Adipose tissue (tissue), 3 donors: ENCODE data around the gene PHF21A. TPM values are rescaled to one million over a fixed set of nuclear protein-coding genes. Genes with fewer than 3 reads are reported as not detected.

Experiments
- H3K27ac ChIP-seq: one replicate; pipeline ENCODE4 v1.5.1; 2013; ENCODE audit warnings: low read depth, low read length
- WGBS, 3 donors: extraction: QIAGEN DNeasy Blood & Tissue Kit; methylation state at CpG; one replicate each; pipeline ENCODE4 v1.1.7; 2013; 5-methylcytosine and 5-hydroxymethylcytosine counted together
- polyA plus RNA-seq, 3 donors: library from polyadenylated mRNA; stranded (reverse); fragments of 200-250 nt; gene quantifications; one replicate each; pipeline ENCODE4 v1.2.3, GENCODE V29; 2013
- donor health status: healthy with polysubstance abuse.
- donor health status: Bipolar disorder and iron deficiency.
- donor health status: healthy.

The PHF21A gene
- polyA plus RNA-seq: 10 to 100 TPM in 2 of 3 donors, 1 to 10 TPM in 1; 6.5 to 29.5 (median 14.0) TPM

DNA sequence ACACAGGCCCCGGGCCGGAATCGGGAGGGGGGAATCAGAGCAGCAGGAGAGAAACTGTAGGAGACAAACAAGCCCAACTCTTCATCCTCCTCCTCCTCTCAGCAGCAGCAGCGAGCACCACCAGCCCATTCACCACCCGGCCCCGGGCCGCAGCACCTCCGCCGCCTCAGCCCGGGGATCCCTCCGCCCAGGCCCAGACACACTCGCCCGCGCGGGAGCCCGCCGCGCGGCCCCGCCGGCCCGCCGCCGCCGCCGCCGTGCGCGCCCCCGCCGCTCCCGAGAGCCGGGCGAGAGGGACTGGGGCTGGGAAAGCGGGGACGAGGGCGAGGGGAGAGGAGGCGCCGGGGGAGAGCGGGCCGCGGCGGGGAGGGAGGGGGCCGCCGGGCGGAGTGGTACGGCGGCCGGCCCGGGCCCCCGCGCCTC, at the start of gene PHF21A:
Gene PHF21A, minus strand, starts transcription at position 154 of the 423 bp plus-strand sequence. CDS start 37,235 bp downstream, outside the sequence.
- 0 to 1% (median 1%) methylated on average over 14 to 52 of the region's 52 CpGs for WGBS, 3 donors
- H3K27ac ChIP-seq: peak within 1 kb of the TSS; percentile 80

DNA sequence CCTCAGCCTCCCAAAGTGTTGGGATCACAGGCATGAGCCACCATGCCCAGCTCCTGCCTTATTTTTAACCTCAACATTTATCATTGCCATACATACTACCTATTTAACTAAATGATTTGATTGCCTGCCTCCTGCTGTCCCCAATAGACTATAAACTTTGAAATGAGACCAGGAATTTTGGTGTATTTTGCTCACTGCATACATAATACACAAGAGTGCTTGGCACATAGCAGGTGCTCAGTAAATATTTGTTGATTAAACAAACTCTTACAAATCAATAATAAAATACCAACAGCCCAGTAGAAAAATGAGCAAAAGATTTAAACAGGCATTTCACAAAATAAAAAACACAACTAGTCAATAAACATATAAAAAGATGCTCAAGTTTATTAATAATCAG, 49.5 kb upstream of the PHF21A start:
- no peak overlapping the region for H3K27ac ChIP-seq

DNA sequence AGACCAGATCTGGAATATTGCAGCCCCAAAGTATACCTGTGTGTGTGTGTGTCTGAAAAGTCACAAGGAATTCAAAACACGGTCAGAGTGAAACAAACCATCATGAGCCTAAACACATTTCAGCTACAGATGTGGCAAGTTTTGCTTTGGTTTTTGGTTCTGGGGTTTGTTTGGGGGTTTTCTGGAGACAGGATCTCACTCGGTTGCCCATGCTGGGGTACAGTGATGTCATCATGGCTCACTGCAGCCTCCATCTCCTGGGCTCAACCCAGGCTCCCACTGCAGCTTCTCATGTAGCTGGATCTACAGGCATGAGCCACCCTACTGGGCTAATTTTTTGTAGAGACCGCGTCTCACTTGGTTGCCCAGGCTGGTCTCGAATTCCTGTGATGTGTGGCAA, 41.4 kb upstream of the PHF21A start:
- WGBS, 3 donors: 80 to 88% (median 85%) methylated on average over 5 of the region's 5 CpGs
- H3K27ac ChIP-seq: no peak overlapping the region

DNA sequence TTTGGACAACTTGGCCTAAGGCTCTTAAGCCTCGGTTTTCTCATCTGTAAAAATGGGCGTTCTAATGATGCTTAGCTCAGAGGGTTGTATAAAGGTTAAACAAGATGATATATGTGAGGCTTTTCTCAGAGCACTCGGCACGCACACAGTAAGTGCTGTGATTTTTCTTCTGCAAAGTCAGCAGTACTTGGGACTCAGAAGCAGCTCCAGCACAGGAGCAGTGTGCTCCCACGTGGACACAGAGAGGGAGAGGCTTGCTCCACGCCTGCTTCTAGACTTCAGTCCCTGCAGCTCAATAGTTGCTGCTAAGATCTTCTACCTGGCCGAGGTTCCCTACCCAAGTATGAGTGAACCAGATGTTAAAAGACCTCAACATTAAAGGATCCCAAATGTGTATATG, 39.9 kb upstream of the PHF21A start:
- H3K27ac ChIP-seq: no peak overlapping the region
- WGBS, 3 donors: 76 to 87% (median 82%) methylated on average over 7 of the region's 7 CpGs

DNA sequence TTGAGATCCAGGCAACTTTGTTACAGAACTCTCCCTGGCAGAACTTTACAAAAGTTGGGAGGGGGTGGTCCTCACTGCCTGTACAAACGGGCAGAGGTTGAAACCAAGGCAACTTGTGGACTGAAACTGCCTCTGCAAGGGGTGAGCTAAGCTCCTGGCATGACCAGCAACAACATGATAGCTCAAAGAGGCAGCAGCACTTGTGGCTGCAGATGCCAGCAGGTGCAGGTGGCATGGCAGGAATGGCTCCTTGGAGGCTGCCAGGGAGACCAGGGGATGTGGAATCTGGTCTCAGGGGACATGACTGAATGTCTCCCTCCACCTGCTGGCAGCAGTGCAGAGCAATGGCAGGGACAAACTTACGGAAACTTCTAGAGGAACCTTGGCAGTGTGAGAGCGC, 38.8 kb upstream of the PHF21A start:
- 42 to 57% (median 47%) methylated on average over 3 of the region's 3 CpGs for WGBS, 3 donors
- H3K27ac ChIP-seq: no peak overlapping the region

DNA sequence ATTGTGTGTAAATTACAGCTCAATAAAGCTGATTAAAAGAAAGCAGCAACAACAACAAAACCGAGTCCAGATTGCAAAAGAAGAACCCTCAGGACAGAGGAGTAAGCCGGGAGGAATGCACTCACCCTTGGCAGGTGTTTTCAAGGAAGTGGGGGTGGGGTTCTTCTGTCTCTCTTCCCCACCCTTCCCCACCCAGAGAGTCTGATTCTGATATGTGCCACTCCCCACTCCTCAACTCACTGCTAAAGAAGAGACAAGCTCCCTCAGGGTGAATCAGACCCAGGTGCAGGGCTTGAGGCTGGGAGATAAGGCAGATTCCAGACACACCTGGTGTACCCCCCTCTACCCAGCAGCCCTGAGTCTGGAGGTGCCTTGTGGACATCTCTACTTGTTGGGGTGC, 38.4 kb upstream of the PHF21A start:
- 27 to 37% (median 36%) methylated on average over 2 of the region's 2 CpGs for WGBS, 3 donors

DNA sequence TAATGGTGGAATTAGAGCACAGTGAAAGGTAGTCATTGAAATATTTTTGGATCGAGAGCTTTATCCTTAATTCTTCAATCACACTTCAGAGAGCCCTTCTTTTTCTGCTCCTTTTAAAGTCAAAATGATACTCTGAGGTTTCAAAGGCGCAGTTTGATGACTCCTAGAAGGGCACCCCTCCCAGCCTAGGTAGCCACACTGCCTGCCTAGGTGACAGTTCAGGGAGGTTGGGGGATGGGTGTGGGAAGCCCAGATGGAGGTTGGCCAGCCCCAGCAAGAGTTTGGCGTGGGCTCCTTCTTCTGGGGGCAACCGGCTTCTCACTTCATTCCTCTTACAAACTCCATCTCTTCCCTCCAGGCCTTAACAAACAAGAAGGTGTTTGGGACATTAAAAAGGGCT, 28.6 kb upstream of the PHF21A start:
- 73 to 76% (median 74%) methylated on average over 4 of the region's 4 CpGs for WGBS, 3 donors
- no peak overlapping the region for H3K27ac ChIP-seq

More for the DNA sequence above, 38.4 kb upstream of the PHF21A start:
- no peak overlapping the region for H3K27ac ChIP-seq

DNA sequence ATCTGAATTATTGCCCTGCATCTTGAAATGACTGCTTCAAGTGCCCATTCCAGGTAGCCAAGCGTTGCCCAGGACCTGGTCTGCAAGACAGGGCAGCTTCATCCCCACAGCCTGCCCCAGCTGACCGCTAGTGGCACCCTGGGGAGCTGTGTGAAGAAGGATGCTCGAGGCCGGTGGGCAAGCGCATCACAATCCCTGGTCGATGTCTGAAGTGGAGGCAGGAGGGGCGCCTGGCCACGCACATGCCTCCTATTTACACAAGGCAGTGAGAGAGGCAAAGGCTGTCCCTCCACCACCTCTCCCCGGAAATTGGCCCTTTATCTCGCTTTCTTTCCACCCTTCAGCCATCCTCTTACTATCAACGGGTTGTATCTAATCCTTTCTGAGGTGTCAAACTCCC, 28.1 kb upstream of the PHF21A start:
- WGBS, 3 donors: 16 to 41% (median 39%) methylated on average over 11 of the region's 11 CpGs
- no peak overlapping the region for H3K27ac ChIP-seq

DNA sequence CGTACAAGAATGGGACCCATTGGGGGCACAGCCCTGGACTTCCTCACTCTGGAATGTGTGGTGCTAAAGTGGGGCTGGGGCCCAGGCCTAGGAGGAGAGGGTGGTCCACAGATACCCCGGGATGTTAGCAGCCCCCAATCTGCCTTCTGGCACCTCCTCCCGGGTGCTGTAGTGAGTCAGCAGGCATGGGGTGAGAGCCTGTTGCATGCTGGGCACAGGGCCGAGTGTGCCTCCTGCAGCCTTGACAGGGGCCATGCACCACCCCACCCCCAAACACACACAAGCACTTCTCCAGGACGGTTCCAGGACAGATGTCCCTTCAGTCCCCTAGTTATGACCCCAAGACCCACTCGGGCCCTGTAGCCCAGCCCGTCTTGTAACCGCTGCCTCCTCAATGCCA, 23.5 kb upstream of the PHF21A start:
- 74 to 84% (median 77%) methylated on average over 8 of the region's 8 CpGs for WGBS, 3 donors
- H3K27ac ChIP-seq: no peak overlapping the region

DNA sequence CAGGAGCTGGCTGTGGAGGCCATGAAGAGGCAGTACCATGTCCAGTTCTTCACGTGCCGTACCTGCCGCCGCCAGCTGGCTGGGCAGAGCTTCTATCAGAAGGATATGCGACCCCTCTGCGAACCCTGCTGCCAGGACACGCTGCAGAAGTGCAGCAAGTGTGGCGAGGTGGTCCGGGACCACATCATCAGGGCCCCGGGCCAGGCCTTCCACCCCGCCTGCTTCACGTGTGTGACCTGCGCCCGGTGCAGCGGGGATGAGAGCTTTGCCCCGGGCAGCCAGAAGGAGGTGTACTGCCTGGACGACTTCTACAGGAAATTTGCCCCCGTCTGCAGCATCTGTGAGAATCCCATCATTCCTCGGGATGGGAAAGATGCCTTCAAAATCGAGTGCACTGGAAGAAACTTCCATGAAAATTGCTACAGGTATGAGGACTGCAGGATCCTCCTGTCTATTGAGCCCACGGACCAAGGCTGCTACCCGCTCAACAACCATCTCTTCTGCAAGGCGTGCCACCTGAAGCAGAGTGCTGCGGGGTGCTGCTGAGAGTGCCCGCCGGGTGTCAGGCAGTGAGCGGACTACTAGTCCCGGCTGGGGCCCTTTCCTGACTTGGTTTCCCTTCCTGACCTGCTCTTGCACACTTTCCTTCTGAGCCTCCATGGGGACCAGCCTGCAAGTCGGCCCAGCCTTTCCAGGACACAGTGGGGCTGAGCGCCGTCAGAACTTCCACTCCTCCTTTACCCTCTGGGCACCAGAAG, 22.0 kb upstream of the PHF21A start:
- H3K27ac ChIP-seq: no peak overlapping the region
- 83 to 87% (median 85%) methylated on average over 31 of the region's 31 CpGs for WGBS, 3 donors

DNA sequence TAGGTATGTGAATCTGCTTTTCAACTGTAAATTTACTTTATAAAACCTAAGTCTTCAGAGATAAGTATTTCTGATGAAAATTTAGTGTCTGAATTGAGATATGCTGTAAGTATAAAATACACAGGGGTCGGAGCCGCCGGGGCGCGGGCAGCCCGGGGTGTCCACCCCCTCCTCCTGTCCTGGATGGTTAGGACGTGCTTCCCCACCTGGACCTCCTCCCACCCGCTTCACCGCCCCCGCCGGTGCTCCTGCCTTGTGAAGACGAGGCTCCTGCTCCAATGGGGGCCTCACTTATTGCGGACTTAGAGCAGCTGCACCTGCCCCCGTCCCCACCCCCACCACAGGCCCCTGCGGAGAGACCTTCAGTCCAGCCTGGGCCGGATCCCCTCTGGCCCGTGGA, 21.3 kb upstream of the PHF21A start:
- 58 to 79% (median 75%) methylated on average over 17 of the region's 17 CpGs for WGBS, 3 donors

DNA sequence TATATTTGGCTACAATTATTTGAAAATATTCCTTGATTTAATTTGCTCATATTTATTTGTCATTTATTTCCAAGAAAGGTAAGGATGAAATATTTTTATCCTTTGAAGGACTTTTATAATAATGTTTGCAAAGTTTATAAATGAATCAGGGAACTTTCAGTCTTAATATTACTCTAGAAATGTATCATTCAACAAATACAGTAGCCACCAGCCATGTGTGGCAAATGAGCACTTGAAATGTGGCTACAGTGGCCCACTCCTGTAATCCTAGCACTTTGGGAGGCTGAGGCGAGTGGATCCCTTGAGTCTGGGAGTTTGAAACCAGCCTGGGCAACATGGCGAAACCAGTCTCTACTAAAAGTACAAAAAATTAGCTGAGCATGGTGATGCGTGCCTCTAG, 20.3 kb upstream of the PHF21A start:
- no peak overlapping the region for H3K27ac ChIP-seq
- 90 to 98% (median 92%) methylated on average over 3 of the region's 3 CpGs for WGBS, 3 donors

More for the DNA sequence above, 21.3 kb upstream of the PHF21A start:
- H3K27ac ChIP-seq: no peak overlapping the region

DNA sequence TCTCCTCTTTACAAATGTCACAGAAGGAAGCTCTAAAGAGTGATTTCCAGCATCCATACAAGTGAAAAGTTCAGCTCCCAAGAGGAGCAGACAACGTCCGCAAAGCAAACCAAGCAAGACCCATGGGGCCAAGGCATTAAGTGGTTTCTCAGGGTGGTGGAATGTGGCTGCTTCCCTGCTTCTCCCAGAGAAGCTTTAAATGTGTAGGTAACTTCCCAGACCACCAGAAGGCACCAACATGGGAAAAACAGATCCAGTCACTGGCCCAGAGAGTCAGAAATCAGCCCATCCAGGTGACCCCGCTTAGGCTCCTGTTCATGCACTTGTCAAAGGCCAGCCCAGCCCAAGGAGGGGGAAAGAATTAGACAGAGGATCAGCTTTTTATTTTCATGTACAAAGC, 13.3 kb upstream of the PHF21A start:
- H3K27ac ChIP-seq: no peak overlapping the region
- 71 to 84% (median 83%) methylated on average over 3 of the region's 3 CpGs for WGBS, 3 donors

DNA sequence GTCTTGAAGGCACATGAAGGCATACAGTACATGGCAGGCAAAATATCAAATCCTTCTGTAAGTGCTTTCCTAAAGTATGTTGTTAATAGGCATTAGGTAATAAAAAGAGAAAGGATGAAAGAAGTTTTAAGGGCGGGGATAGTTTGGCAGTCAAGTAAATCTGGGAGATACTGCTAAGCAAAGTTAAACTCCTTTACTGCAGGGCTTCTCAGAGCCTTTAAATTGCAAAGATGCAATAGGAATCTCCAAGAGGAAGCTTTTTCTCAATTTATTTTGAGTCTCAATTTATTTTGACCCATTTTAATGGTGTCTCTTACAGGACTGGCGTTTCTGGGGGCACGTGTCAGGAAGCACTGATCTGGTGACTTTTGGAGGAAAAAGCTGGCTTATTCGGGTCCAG, 12.8 kb upstream of the PHF21A start:
- no peak overlapping the region for H3K27ac ChIP-seq
- 65 to 86% (median 79%) methylated on average over 4 of the region's 4 CpGs for WGBS, 3 donors

DNA sequence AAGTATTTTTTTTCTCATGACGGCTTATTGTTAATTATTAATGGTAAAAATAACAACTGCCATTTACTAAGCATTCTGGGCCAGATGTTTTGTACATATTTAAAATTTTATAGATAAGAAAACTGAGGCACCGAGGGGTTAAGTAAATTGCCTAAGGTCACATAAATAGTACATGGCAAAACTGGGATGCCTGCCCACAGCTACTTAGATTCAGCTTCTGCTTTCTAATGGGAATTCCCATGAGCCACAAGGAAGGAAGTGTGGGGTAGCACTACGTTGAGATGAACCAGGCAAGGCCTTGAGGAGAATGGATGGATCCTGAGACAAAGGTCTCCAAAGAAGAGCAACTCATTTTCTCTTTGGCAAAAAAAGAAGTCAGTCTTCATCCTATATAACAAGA, 11.9 kb upstream of the PHF21A start:
- 22 to 49% (median 49%) methylated on average over 3 of the region's 3 CpGs for WGBS, 3 donors
- no peak overlapping the region for H3K27ac ChIP-seq

DNA sequence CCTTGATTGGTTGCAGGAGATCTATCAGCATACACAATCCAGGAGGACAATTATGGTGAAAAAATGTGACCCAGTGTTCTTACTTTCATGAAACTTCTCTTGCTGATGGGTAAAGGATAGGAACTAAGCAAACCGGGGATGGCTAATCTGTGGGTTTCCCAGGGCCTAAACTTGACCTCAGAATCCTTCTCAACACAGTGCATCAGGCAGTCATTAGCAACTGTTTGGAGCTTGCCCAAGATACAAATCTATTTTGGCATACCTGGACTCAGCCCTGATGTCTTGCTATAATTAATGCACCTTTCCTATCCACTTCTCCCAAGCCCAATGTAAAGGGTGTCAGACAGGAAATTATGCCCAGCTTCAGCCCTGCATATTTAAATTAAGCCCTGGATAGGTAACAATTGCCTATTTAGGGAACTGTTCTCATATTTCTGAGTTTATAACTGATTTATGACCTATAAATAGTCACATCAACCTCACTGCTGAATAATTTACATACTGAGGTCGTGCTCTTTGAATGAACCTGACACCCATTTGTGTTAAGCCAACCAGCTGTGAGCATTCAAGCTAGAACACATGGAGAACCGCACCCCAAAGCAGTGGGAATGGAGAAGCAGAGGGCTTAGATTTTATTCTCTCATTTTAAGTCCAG, 9.2 kb upstream of the PHF21A start:
- WGBS, 3 donors: 72 to 77% (median 73%) methylated on average over 3 of the region's 3 CpGs

DNA sequence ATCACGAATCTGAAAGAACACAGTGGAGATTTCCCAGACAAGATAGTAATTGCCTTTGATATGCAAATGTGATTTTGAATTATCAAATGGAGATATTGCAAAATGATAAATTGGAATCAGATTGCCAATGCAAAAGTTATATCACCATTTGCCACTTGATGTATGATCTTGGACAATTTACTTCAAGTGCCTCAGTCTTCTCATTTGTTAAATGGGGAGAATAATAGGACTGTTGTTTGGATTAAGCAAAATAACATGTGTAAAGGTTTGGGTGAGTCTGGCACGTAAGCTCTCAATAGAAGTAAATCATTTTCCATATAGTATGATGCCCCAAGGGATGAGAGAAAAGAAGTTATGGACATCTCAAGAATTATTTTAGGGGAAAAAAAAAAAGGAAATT, 7.9 kb upstream of the PHF21A start:
- 81 to 91% (median 88%) methylated on average over 2 of the region's 2 CpGs for WGBS, 3 donors
- H3K27ac ChIP-seq: no peak overlapping the region

More for the DNA sequence above, 9.2 kb upstream of the PHF21A start:
- H3K27ac ChIP-seq: no peak overlapping the region

DNA sequence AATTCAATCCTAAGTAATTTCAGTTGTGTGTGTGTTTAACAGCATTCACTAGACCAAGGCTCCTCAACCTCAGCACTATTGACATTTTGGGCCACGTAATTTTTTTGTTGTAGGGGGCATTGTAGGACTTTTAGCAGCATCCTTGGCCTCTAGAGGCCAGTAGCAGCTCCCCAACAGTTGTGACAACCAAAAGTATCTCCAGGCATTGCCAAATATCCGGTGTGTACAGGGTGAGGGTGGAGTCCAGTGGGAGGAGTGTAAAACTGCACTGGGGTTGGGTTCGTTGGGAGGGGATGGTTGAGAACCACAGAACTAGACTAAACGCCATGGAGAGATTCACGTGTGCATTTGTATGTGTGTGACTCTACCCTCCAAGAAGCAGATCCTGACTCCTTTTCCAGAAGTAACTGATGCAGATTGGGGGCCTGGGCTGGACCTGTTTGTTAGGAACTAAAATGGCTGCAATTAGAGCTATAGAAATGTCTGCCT, 5.9 kb upstream of the PHF21A start:
- WGBS, 3 donors: 21 to 54% (median 36%) methylated on average over 5 of the region's 5 CpGs
- H3K27ac ChIP-seq: no peak overlapping the region

DNA sequence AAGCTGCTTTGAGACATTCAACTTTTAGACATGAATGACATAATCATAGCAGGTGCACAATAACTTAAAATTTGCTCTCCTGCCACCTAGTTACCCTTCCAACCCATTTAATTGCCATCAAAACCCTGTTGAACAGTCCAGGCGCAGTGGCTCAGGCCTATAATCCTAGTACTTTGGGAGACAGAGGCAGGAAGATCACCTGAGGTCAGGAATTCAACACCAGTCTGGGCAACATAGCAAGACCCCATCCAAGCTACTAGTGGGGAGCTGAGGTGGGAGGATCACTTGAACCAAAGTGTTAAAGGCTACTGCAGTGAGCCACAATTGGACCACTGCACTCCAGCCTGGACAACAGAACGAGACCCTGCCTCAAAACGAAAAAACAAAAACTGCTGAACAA, 4.0 kb upstream of the PHF21A start:
- no peak overlapping the region for H3K27ac ChIP-seq
- 94 to 100% (median 99%) methylated on average over 3 of the region's 3 CpGs for WGBS, 3 donors
